Measurements from ENCODE around the gene DIDO1.
"Not testable (repeated sequence)": the region's sequence is repeated elsewhere in the genome, so short reads cannot be mapped to it uniquely, and the experiment has no call there.

DIDO1 gene

GRCh38 chr20:62925420-62926228 is 681 bp downstream of the DIDO1 start:
- DNase-seq, result peak; percentile 48

GRCh38 chr20:62925076-62925419 is 1.3 kb downstream of the DIDO1 start:
- no peak for DNase-seq

GRCh38 chr20:62924442-62925075 is 1.7 kb downstream of the DIDO1 start:
- peak; percentile 43 for DNase-seq

GRCh38 chr20:62923669-62924441 is 2.5 kb downstream of the DIDO1 start:
- no peak for DNase-seq

GRCh38 chr20:62923059-62923668 is 3.1 kb downstream of the DIDO1 start:
- not testable (repeated sequence) for DNase-seq

- DNase-seq, result peak; percentile 50
These were observed 3.8 kb downstream of the DIDO1 start for GRCh38 chr20:62922451-62922921.

- DNase-seq, result peak; percentile 64
These were observed 5.1 kb downstream of the DIDO1 start for GRCh38 chr20:62921119-62921687.

- DNase-seq, result no peak
These were observed 6.2 kb downstream of the DIDO1 start for GRCh38 chr20:62920039-62920645.

- peak; percentile 48 for DNase-seq
These were observed 7.5 kb downstream of the DIDO1 start for GRCh38 chr20:62918831-62919230.

- no peak for DNase-seq
These were observed 8.2 kb downstream of the DIDO1 start for GRCh38 chr20:62918147-62918546.

- DNase-seq, result no peak
These were observed 8.6 kb downstream of the DIDO1 start for GRCh38 chr20:62917720-62918119.

- no peak for DNase-seq
These were observed 9.4 kb downstream of the DIDO1 start for GRCh38 chr20:62916703-62917476.

- no peak for DNase-seq
These were observed 11.3 kb downstream of the DIDO1 start for GRCh38 chr20:62914970-62915457.

- no peak for DNase-seq
These were observed 11.9 kb downstream of the DIDO1 start for GRCh38 chr20:62914436-62914835.

- no peak for DNase-seq
These were observed 13.2 kb downstream of the DIDO1 start for GRCh38 chr20:62913043-62913630.

- DNase-seq, result no peak
These were observed 14.5 kb downstream of the DIDO1 start for GRCh38 chr20:62911701-62912280.

- DNase-seq, result no peak
These were observed 15.4 kb downstream of the DIDO1 start for GRCh38 chr20:62910777-62911497.

GRCh38 chr20:62910217-62910766 is 16.0 kb downstream of the DIDO1 start:
- DNase-seq, result no peak

- DNase-seq, result no peak
These were observed 17.1 kb downstream of the DIDO1 start for GRCh38 chr20:62908971-62909791.

Data from activated CD4-positive, alpha-beta T cell treated with anti-CD3 and anti-CD28 coated beads, Interleukin-2, amount 50 U/mL, for 1 hour (primary cell).